Kidney (tissue), 14 donors: ENCODE measurements around the gene NUBP2. TPM values are rescaled to one million over a fixed set of nuclear protein-coding genes. Genes with fewer than 3 reads are reported as not detected.

Experiments used
- DNase-seq, 5 donors: peaks; one replicate each; pipeline ENCODE4 v3.0.0-alpha.2; 2013 to 2020
- FAIRE-seq: peaks from 2 replicates; lab custom pipeline; 2012; peaks lifted over from hg19 to GRCh38; lab: Jason Lieb, UNC
- H3K27ac ChIP-seq, 2 donors: one replicate each; pipeline ENCODE4 v1.7.0; 2013; ENCODE audit warnings: low read depth in 2 of 2, low read length in 2 of 2, inconsistent platforms in 1 of 2
- H3K27me3 ChIP-seq: one replicate; pipeline ENCODE4 v1.7.1; 2013; ENCODE audit warnings: low read length, inconsistent platforms; ENCODE audit not compliant: control insufficient read depth, insufficient read depth
- H3K36me3 ChIP-seq, 3 donors: one replicate each; pipeline versions ENCODE4 v1.7.0 to v1.7.1; 2013; ENCODE audit warnings: low read length in 3 of 3, control low read depth in 1 of 3, inconsistent platforms in 1 of 3; ENCODE audit not compliant: insufficient read depth in 3 of 3, control insufficient read depth in 2 of 3
- H3K4me1 ChIP-seq, 3 donors: one replicate each; pipeline versions ENCODE4 v1.7.0 to v1.7.1; 2013; ENCODE audit warnings: low read length in 3 of 3, inconsistent platforms in 1 of 3, low read depth in 1 of 3; ENCODE audit not compliant: control insufficient read depth in 2 of 3, insufficient read depth in 2 of 3
- H3K4me3 ChIP-seq, 3 donors: one replicate each; pipeline versions ENCODE4 v1.7.0 to v1.8.1; 2013; ENCODE audit warnings: low read length in 3 of 3, control low read depth in 1 of 3, inconsistent platforms in 1 of 3
- H3K9ac ChIP-seq, 3 donors: one replicate each; pipeline versions ENCODE4 v1.7.0 to v1.7.1; 2013; ENCODE audit warnings: low read length in 3 of 3, control low read depth in 1 of 3, inconsistent platforms in 1 of 3
- H3K9me3 ChIP-seq, 3 donors: one replicate each; pipeline versions ENCODE4 v1.7.0 to v1.7.1; 2013; ENCODE audit warnings: low read length in 3 of 3, control low read depth in 1 of 3, inconsistent platforms in 1 of 3; ENCODE audit not compliant: control insufficient read depth in 2 of 3, insufficient read depth in 1 of 3
- CTCF ChIP-seq: IDR thresholded peaks from 3 replicates; pipeline ENCODE4 v1.5.1; 2012; ENCODE audit warnings: mild to moderate bottlenecking, moderate library complexity, borderline replicate concordance; ENCODE audit not compliant: insufficient read depth; ENCODE audit errors: extremely low read depth
- intact Hi-C: fragments of 100-400 bp; cut with DNase I; formaldehyde crosslinking; loops from one replicate; pipeline ENCODE4 v1.11.1; 2022
- polyA plus RNA-seq: library from polyadenylated mRNA; stranded (reverse); fragments of 350-450 nt; fragmentation: Illumina TruSeq; extraction: RNeasy Lipid Tissue Mini Kit (QIAGEN cat#74804); gene quantifications from one replicate; pipeline ENCODE4 v1.2.3, GENCODE V29; 2014; ENCODE audit warnings: low read depth, low replicate concordance; ENCODE audit not compliant: insufficient read depth
- total RNA-seq: library from RNA; stranded (reverse); fragmentation: NEBNext Ultra II Directional; extraction: Animal tissue kit (Norgen Biotek cat#: 25700); gene quantifications from one replicate; pipeline ENCODE4 v1.2.1, GENCODE V29; 2021
- donor health status: control.
- donor health status: control.
- donor health status: control.
- donor health status: control.
- donor health status: control.
- donor health status: DM: yes; HTN: yes; CAD: no.
- donor health status: Normal renal cell carcinoma (clear cell type).

Gene NUBP2
- total and polyA plus RNA-seq, 2 donors from 2014 or later: 42.8 to 71.1 TPM

GRCh38 chr16:1817276-1817589 is 34.5 kb downstream of the NUBP2 start:
- FAIRE-seq (no peak), DNase-seq (no peak)
- Histone ChIP-seq H3K9ac (no peak overlapping the region), H3K27me3 (no peaks in the 10 kb centered on the region), H3K9me3 (no peaks in the 10 kb centered on the region), H3K27ac (no peak overlapping the region), H3K4me1 (peaks cover 0 to 3% (median 0%) of the 10 kb centered on the region in 3 donors), H3K36me3 (peaks cover 0 to 38% (median 9%) of the 10 kb centered on the region in 3 donors), H3K4me3 (no peak overlapping the region)
- intact Hi-C loops: no loop called here
- no peak for TF ChIP-seq CTCF

- no peaks in the 10 kb centered on the region for H3K27me3 ChIP-seq
- FAIRE-seq (no peak), DNase-seq (no peak)
- H3K4me3 ChIP-seq: no peak overlapping the region
- no peaks in the 10 kb centered on the region for H3K9me3 ChIP-seq
- intact Hi-C loops: no loop called here
- H3K36me3 ChIP-seq: peaks cover 0 to 42% (median 14%) of the 10 kb centered on the region in 3 donors
- peaks cover 0 to 4% (median 0%) of the 10 kb centered on the region in 3 donors for H3K4me1 ChIP-seq
- no peak for TF ChIP-seq CTCF
- H3K27ac ChIP-seq: no peak overlapping the region
- no peak overlapping the region for H3K9ac ChIP-seq
Observed at GRCh38 chr16:1817716-1818115, 35.0 kb downstream of the NUBP2 start.

DNA sequence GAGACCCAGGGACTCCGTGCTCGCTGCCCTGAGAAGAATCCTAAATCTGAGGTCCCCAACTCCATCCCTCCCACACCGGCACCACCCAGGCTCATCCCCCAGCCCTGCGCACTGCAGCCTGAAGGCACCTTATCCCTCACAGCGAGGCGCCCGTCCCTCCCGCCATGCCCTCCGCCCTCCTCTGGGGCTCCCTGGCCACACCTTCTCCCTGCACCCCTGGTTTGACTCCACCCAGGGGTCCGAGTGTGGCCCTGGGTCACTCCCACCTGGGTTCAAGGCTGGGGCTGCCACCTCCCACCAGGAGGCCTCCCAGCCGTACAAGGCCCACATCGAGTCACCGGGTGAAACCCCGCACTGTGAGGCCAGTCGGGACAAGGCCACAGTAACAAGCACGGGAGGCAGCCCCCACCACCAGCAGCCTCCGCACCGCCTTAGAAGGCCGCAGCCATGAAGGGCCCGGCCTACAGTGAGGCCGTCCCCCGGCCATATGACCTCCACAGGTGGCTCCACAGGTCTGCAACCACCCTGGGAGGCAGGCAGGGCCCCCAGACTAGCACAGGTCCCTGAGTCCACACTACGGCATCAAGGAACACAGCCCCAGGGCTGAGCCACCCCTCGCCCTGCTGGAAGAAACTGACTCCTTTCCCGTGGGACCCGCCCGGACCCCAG is 35.6 kb downstream of the NUBP2 start:
- peak in 1 of 5 donors; percentile 66 for DNase-seq
- Histone ChIP-seq H3K36me3 (peaks cover 0 to 45% (median 14%) of the 10 kb centered on the region in 3 donors), H3K4me3 (no peak overlapping the region), H3K27ac (no peak overlapping the region), H3K4me1 (peaks cover 0 to 4% (median 0%) of the 10 kb centered on the region in 3 donors), H3K9me3 (no peaks in the 10 kb centered on the region), H3K9ac (no peak overlapping the region), H3K27me3 (no peaks in the 10 kb centered on the region)
- intact Hi-C loops: no loop called here
- TF ChIP-seq CTCF: no peak
- no peak for FAIRE-seq
